GM23338 (cell line): ENCODE measurements around the gene SOX1. TPM values are rescaled to one million over a fixed set of nuclear protein-coding genes. Genes with fewer than 3 reads are reported as not detected.
A peak's percentile ranks its signal among the peaks of the same experiment; 100 is the strongest.

Experiments
- ATAC-seq: fragments of 200-7000 bp; cut with Tn5 transposase; 3 replicates; pipeline ENCODE4 v1.9.1; 2020
- DNase-seq: peaks from one replicate; pipeline ENCODE4 v3.0.0-alpha.2; 2015; ENCODE audit warnings: low spot score
- H2AFZ ChIP-seq: fragments of 200-600 bp; sonication (generic); 2 replicates; pipeline ENCODE4 v1.8.0; 2016; ENCODE audit warnings: antibody characterized with exemption, mild to moderate bottlenecking, moderate library complexity
- H3F3A ChIP-seq: fragments of 200-600 bp; sonication (generic); replicated peaks from 2 replicates; pipeline ENCODE4 v1.8.0; 2017; ENCODE audit warnings: antibody characterized with exemption, mixed run types, low read depth
- H3K27ac ChIP-seq: fragments of 200-600 bp; sonication (generic); 2 replicates; pipeline ENCODE4 v1.6.1; 2016; ENCODE audit warnings: low read depth
- H3K27me3 ChIP-seq: fragments of 200-600 bp; sonication (generic); 2 replicates; pipeline ENCODE4 v1.8.0; 2016; ENCODE audit warnings: mild to moderate bottlenecking, mixed run types, moderate library complexity; ENCODE audit not compliant: insufficient read depth
- H3K36me3 ChIP-seq: fragments of 200-600 bp; sonication (generic); 2 replicates; pipeline ENCODE4 v1.8.0; 2016; ENCODE audit warnings: mild to moderate bottlenecking; ENCODE audit not compliant: insufficient read depth
- H3K4me1 ChIP-seq: fragments of 200-600 bp; sonication (generic); 2 replicates; pipeline ENCODE4 v1.8.0; 2016; ENCODE audit warnings: mild to moderate bottlenecking, moderate library complexity; ENCODE audit not compliant: insufficient read depth
- H3K4me2 ChIP-seq: fragments of 200-600 bp; sonication (generic); 2 replicates; pipeline ENCODE4 v1.7.1; 2017; ENCODE audit warnings: mixed run types
- H3K4me3 ChIP-seq: fragments of 200-600 bp; sonication (generic); 2 replicates; pipeline ENCODE4 v1.6.1; 2016; ENCODE audit warnings: mixed run types
- H3K79me2 ChIP-seq: fragments of 200-600 bp; sonication (generic); replicated peaks from 2 replicates; pipeline ENCODE4 v1.8.0; 2017; ENCODE audit warnings: mild to moderate bottlenecking; ENCODE audit not compliant: insufficient read depth
- H3K9me2 ChIP-seq: fragments of 200-600 bp; sonication (generic); 2 replicates; pipeline ENCODE4 v1.8.0; 2017; ENCODE audit not compliant: insufficient read depth
- H4K20me1 ChIP-seq: fragments of 200-600 bp; sonication (generic); replicated peaks from 2 replicates; pipeline ENCODE4 v1.8.0; 2017; ENCODE audit warnings: mild to moderate bottlenecking; ENCODE audit not compliant: insufficient read depth
- H3K27ac Mint-ChIP-seq: 2 replicates; pipeline ENCODE4 v1.8.0; 2020; ENCODE audit warnings: inconsistent platforms, mild to moderate bottlenecking, moderate library complexity, mixed read lengths
- H3K27me3 Mint-ChIP-seq: 3 replicates; pipeline ENCODE4 v1.8.0; 2022; ENCODE audit warnings: low read depth, mild to moderate bottlenecking, moderate library complexity, mixed read lengths, inconsistent platforms; ENCODE audit not compliant: insufficient read depth, poor library complexity
- H3K36me3 Mint-ChIP-seq: 3 replicates; pipeline ENCODE4 v1.8.0; 2021; ENCODE audit warnings: low read depth, mild to moderate bottlenecking, inconsistent platforms, moderate library complexity, mixed read lengths
- H3K4me1 Mint-ChIP-seq: 3 replicates; pipeline ENCODE4 v1.8.0; 2020; ENCODE audit warnings: mild to moderate bottlenecking, inconsistent platforms, mixed read lengths
- H3K4me3 Mint-ChIP-seq: 3 replicates; pipeline ENCODE4 v1.8.0; 2021; ENCODE audit warnings: moderate library complexity, mild to moderate bottlenecking, inconsistent platforms, mixed read lengths
- H3K9me3 Mint-ChIP-seq: 3 replicates; pipeline ENCODE4 v1.8.0; 2020; ENCODE audit warnings: moderate library complexity, mild to moderate bottlenecking, inconsistent platforms, mixed read lengths
- CREB1 ChIP-seq: fragments of 250-450 bp; sonication (Bioruptor Pico); IDR thresholded peaks from 2 replicates; pipeline ENCODE4 v1.5.0; 2020; ENCODE audit warnings: low read depth, mild to moderate bottlenecking, moderate library complexity
- EZH2 ChIP-seq: fragments of 200-600 bp; sonication (generic); IDR thresholded peaks from one replicate; pipeline ENCODE4 v1.8.0; 2017; ENCODE audit warnings: antibody characterized with exemption, mild to moderate bottlenecking, low read depth; ENCODE audit not compliant: unreplicated experiment
- EZH2phosphoT487 ChIP-seq: fragments of 200-600 bp; sonication (generic); IDR thresholded peaks from one replicate; pipeline ENCODE4 v1.8.1; 2018; ENCODE audit warnings: antibody characterized with exemption; ENCODE audit not compliant: unreplicated experiment
- JUNB ChIP-seq: IDR thresholded peaks from one replicate; pipeline ENCODE4 v1.6.1; 2016; ENCODE audit warnings: antibody characterized with exemption; ENCODE audit not compliant: unreplicated experiment
- NANOG ChIP-seq: IDR thresholded peaks from 2 replicates; pipeline ENCODE4 v1.6.1; 2016; ENCODE audit warnings: antibody characterized with exemption, borderline replicate concordance
- POLR2AphosphoS5 ChIP-seq: IDR thresholded peaks from 2 replicates; pipeline ENCODE4 v1.6.1; 2016; ENCODE audit warnings: antibody characterized with exemption, low read depth
- STAT1 ChIP-seq: IDR thresholded peaks from one replicate; pipeline ENCODE4 v1.6.1; 2016; ENCODE audit warnings: antibody characterized with exemption; ENCODE audit not compliant: unreplicated experiment
- ZNF114 ChIP-seq: fragments of 250-450 bp; sonication (Bioruptor Pico); IDR thresholded peaks from 2 replicates; pipeline ENCODE4 v1.5.0; 2020; ENCODE audit warnings: mild to moderate bottlenecking, moderate library complexity
- ZNF331 ChIP-seq: fragments of 250-450 bp; sonication (Bioruptor Pico); IDR thresholded peaks from 2 replicates; pipeline ENCODE4 v1.5.0; 2020; ENCODE audit warnings: low read depth, mild to moderate bottlenecking, moderate library complexity
- polyA plus RNA-seq: library from polyadenylated mRNA; unstranded; fragments of >200 nt; fragmentation: Nextera tagmentation; extraction: Ambion mirVana; gene quantifications from 2 replicates; pipeline ENCODE4 v1.2.1, GENCODE V29; 2016
- total RNA-seq: library from RNA; depleted of rRNA; stranded (reverse); fragments of >200 nt; shearing (Covaris generic); gene quantifications from 2 replicates; pipeline ENCODE4 v1.2.3, GENCODE V29; 2014
- TF ChIP-seq, protein P1 (sequence below): IDR thresholded peaks from 2 replicates; pipeline ENCODE4 v1.6.1; 2016; ENCODE audit warnings: antibody characterized with exemption
- TF ChIP-seq, protein P2 (sequence below): IDR thresholded peaks from one replicate; pipeline ENCODE4 v1.6.1; 2018; ENCODE audit warnings: antibody characterized with exemption; ENCODE audit not compliant: unreplicated experiment
- TF ChIP-seq, protein P3 (sequence below), 2 experiments: fragments of 200-600 bp in 1 of 2; sonication (generic) in 1 of 2; conservative IDR thresholded peaks; 2 replicates each; pipeline versions ENCODE4 v1.5.1 to v1.6.1; 2016 to 2017; ENCODE audit warnings: antibody characterized with exemption in 2 of 2, low read depth in 2 of 2, mild to moderate bottlenecking in 2 of 2, moderate library complexity in 1 of 2
- TF ChIP-seq, protein P4 (sequence below): fragments of 250-450 bp; sonication (Bioruptor Pico); IDR thresholded peaks from 2 replicates; pipeline ENCODE4 v1.5.0; 2020; ENCODE audit warnings: mild to moderate bottlenecking, moderate library complexity

SOX1 gene
- total and polyA plus RNA-seq, 2 experiments from 2014 or later: 0.10 to 0.17 TPM

DNA sequence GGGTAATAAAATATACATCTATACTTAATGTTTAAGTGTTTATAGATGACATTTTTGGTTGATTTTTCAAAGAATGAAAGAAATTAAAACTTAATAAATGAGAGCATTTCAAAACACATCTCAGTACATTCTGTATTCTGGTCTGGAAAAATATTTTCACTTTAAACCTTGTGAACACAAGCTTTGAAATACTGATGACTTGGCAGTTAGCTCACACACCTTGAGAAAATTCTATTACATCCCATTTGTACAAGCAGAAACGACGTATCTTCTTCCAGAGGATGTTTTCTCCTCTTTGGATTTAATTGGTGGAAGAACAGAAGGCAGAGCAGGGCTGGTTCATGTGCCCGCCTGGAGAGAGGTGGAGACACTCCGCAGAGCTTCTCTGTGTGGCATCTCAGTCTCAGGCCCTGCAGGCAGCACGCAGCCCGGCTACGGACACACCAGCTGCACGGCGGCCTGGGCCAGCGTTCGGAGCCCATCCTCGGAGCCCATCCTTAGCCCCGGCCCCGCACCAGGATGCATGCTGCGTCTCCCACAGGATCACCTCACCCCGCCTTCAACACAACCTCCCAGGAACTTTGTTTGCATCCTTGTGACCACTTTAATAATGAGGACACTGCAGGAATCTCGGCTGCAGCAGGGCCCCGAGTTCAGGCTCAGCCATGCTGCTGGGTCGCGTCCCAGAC lies 48.6 kb downstream of the SOX1 start:
- Mint-ChIP-seq H3K36me3 (no peaks in the 10 kb centered on the region), H3K27ac (no peak overlapping the region), H3K9me3 (no peaks in the 10 kb centered on the region; the same call in 2 of the 3 replicates), H3K4me3 (no peak overlapping the region), H3K27me3 (peaks cover 23% of the 10 kb centered on the region), H3K4me1 (no peaks in the 10 kb centered on the region; the same call in 1 of the 3 replicates)
- H3K79me2 ChIP-seq: no peaks in the 10 kb centered on the region
- H3K4me1 ChIP-seq: no peaks in the 10 kb centered on the region
- no peak overlapping the region for H3K4me2 ChIP-seq
- no peaks in the 10 kb centered on the region for H3K27me3 ChIP-seq
- H4K20me1 ChIP-seq: no peaks in the 10 kb centered on the region
- H3K4me3 ChIP-seq: no peak overlapping the region
- DNase-seq: no peak
- H2AFZ ChIP-seq: no peak overlapping the region
- no peaks in the 10 kb centered on the region for H3K36me3 ChIP-seq
- H3K9me2 ChIP-seq: no peaks in the 10 kb centered on the region
- no peaks in the 10 kb centered on the region for H3F3A ChIP-seq
- H3K27ac ChIP-seq: no peak overlapping the region
- TF ChIP-seq STAT1 (no peak), CREB1 (CRISPR knock-in tag) (no peak), POLR2AphosphoS5 (no peak), EZH2 (no peak), NANOG (no peak), JUNB (no peak), ZNF331 (CRISPR knock-in tag) (no peak), ZNF114 (CRISPR knock-in tag) (no peak), EZH2phosphoT487 (no peak)
- TF ChIP-seq, protein P1, sequence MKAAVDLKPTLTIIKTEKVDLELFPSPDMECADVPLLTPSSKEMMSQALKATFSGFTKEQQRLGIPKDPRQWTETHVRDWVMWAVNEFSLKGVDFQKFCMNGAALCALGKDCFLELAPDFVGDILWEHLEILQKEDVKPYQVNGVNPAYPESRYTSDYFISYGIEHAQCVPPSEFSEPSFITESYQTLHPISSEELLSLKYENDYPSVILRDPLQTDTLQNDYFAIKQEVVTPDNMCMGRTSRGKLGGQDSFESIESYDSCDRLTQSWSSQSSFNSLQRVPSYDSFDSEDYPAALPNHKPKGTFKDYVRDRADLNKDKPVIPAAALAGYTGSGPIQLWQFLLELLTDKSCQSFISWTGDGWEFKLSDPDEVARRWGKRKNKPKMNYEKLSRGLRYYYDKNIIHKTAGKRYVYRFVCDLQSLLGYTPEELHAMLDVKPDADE: no peak
- TF ChIP-seq, protein P2, sequence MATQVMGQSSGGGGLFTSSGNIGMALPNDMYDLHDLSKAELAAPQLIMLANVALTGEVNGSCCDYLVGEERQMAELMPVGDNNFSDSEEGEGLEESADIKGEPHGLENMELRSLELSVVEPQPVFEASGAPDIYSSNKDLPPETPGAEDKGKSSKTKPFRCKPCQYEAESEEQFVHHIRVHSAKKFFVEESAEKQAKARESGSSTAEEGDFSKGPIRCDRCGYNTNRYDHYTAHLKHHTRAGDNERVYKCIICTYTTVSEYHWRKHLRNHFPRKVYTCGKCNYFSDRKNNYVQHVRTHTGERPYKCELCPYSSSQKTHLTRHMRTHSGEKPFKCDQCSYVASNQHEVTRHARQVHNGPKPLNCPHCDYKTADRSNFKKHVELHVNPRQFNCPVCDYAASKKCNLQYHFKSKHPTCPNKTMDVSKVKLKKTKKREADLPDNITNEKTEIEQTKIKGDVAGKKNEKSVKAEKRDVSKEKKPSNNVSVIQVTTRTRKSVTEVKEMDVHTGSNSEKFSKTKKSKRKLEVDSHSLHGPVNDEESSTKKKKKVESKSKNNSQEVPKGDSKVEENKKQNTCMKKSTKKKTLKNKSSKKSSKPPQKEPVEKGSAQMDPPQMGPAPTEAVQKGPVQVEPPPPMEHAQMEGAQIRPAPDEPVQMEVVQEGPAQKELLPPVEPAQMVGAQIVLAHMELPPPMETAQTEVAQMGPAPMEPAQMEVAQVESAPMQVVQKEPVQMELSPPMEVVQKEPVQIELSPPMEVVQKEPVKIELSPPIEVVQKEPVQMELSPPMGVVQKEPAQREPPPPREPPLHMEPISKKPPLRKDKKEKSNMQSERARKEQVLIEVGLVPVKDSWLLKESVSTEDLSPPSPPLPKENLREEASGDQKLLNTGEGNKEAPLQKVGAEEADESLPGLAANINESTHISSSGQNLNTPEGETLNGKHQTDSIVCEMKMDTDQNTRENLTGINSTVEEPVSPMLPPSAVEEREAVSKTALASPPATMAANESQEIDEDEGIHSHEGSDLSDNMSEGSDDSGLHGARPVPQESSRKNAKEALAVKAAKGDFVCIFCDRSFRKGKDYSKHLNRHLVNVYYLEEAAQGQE: no peak
- TF ChIP-seq, protein P3, sequence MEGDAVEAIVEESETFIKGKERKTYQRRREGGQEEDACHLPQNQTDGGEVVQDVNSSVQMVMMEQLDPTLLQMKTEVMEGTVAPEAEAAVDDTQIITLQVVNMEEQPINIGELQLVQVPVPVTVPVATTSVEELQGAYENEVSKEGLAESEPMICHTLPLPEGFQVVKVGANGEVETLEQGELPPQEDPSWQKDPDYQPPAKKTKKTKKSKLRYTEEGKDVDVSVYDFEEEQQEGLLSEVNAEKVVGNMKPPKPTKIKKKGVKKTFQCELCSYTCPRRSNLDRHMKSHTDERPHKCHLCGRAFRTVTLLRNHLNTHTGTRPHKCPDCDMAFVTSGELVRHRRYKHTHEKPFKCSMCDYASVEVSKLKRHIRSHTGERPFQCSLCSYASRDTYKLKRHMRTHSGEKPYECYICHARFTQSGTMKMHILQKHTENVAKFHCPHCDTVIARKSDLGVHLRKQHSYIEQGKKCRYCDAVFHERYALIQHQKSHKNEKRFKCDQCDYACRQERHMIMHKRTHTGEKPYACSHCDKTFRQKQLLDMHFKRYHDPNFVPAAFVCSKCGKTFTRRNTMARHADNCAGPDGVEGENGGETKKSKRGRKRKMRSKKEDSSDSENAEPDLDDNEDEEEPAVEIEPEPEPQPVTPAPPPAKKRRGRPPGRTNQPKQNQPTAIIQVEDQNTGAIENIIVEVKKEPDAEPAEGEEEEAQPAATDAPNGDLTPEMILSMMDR (conservative IDR thresholded peaks at IDR 0.05; ENCODE audit: low read depth in 2 of 2): no peak
- TF ChIP-seq, protein P4, sequence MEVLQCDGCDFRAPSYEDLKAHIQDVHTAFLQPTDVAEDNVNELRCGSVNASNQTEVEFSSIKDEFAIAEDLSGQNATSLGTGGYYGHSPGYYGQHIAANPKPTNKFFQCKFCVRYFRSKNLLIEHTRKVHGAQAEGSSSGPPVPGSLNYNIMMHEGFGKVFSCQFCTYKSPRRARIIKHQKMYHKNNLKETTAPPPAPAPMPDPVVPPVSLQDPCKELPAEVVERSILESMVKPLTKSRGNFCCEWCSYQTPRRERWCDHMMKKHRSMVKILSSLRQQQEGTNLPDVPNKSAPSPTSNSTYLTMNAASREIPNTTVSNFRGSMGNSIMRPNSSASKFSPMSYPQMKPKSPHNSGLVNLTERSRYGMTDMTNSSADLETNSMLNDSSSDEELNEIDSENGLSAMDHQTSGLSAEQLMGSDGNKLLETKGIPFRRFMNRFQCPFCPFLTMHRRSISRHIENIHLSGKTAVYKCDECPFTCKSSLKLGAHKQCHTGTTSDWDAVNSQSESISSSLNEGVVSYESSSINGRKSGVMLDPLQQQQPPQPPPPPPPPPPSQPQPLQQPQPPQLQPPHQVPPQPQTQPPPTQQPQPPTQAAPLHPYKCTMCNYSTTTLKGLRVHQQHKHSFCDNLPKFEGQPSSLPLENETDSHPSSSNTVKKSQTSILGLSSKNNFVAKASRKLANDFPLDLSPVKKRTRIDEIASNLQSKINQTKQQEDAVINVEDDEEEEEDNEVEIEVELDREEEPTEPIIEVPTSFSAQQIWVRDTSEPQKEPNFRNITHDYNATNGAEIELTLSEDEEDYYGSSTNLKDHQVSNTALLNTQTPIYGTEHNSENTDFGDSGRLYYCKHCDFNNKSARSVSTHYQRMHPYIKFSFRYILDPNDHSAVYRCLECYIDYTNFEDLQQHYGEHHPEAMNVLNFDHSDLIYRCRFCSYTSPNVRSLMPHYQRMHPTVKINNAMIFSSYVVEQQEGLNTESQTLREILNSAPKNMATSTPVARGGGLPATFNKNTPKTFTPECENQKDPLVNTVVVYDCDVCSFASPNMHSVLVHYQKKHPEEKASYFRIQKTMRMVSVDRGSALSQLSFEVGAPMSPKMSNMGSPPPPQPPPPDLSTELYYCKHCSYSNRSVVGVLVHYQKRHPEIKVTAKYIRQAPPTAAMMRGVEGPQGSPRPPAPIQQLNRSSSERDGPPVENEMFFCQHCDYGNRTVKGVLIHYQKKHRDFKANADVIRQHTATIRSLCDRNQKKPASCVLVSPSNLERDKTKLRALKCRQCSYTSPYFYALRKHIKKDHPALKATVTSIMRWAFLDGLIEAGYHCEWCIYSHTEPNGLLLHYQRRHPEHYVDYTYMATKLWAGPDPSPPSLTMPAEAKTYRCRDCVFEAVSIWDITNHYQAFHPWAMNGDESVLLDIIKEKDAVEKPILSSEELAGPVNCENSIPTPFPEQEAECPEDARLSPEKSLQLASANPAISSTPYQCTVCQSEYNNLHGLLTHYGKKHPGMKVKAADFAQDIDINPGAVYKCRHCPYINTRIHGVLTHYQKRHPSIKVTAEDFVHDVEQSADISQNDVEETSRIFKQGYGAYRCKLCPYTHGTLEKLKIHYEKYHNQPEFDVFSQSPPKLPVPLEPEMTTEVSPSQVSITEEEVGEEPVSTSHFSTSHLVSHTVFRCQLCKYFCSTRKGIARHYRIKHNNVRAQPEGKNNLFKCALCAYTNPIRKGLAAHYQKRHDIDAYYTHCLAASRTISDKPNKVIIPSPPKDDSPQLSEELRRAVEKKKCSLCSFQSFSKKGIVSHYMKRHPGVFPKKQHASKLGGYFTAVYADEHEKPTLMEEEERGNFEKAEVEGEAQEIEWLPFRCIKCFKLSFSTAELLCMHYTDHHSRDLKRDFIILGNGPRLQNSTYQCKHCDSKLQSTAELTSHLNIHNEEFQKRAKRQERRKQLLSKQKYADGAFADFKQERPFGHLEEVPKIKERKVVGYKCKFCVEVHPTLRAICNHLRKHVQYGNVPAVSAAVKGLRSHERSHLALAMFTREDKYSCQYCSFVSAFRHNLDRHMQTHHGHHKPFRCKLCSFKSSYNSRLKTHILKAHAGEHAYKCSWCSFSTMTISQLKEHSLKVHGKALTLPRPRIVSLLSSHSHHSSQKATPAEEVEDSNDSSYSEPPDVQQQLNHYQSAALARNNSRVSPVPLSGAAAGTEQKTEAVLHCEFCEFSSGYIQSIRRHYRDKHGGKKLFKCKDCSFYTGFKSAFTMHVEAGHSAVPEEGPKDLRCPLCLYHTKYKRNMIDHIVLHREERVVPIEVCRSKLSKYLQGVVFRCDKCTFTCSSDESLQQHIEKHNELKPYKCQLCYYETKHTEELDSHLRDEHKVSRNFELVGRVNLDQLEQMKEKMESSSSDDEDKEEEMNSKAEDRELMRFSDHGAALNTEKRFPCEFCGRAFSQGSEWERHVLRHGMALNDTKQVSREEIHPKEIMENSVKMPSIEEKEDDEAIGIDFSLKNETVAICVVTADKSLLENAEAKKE (CRISPR knock-in tag): no peak
- ATAC-seq: peak; percentile 52
